K562 (cell line): ENCODE measurements around the gene PRKG1. TPM values are rescaled to one million over a fixed set of nuclear protein-coding genes. Genes with fewer than 3 reads are reported as not detected.

Experiments
- ATAC-seq: fragments of 200-7000 bp; cut with Tn5 transposase; 3 replicates; pipeline ENCODE4 v1.9.1; 2020; ENCODE audit warnings: moderate library complexity
- BruUV-seq: library from RNA; stranded (reverse); fragments of 400-500 nt; replicated peaks from 2 replicates; lab custom pipeline; 2021; lab: Mats Ljungman, UMichigan
- CTCF ChIA-PET: fragments of 300-600 bp; formaldehyde crosslinking; extraction: SDS; loops from one replicate; lab custom pipeline; 2021; ENCODE audit warnings: low intra/inter-chr PET ratio; lab: Yijun Ruan, JAX
- POLR2A ChIA-PET: fragments of 300-600, 350-650 bp; sonication (Branson Sonifier 250); formaldehyde crosslinking; extraction: SDS; loops from one replicate; lab custom pipeline; 2021; ENCODE audit warnings: antibody characterized with exemption, inconsistent platforms; lab: Yijun Ruan, JAX
- DNase-seq, 4 experiments: peaks; one replicate each; pipeline versions ENCODE4 v3.0.0 to v3.0.0-alpha.2; 2011 to 2018; ENCODE audit warnings: low spot score in 3 of 4, mixed read lengths in 3 of 4; ENCODE audit errors: extremely low read depth in 1 of 4
- FAIRE-seq: peaks from 2 replicates; lab custom pipeline; 2011; peaks lifted over from hg19 to GRCh38; lab: Jason Lieb, UNC
- H2AFZ ChIP-seq: 2 replicates; pipeline ENCODE4 v1.6.0; 2011; ENCODE audit warnings: low read depth, low read length, control low read depth, inconsistent platforms
- H3K27ac ChIP-seq: fragments of 200-600 bp; 3 replicates; pipeline ENCODE4 v1.8.0; 2011; ENCODE audit warnings: low read depth, mild to moderate bottlenecking, control low read depth, inconsistent platforms, low read length, moderate library complexity, mixed read lengths; ENCODE audit errors: extremely low read depth
- H3K27me3 ChIP-seq, 2 experiments: fragments of 300-600 bp in 1 of 2; 2 replicates in 1 of 2; 3 replicates in 1 of 2; pipeline versions ENCODE4 v1.6.0 to v1.8.0; 2011; ENCODE audit warnings: inconsistent platforms in 2 of 2, low read length in 2 of 2, mild to moderate bottlenecking in 1 of 2, mixed read lengths in 1 of 2, moderate library complexity in 1 of 2; ENCODE audit not compliant: control insufficient read depth in 2 of 2, insufficient read depth in 2 of 2
- H3K36me3 ChIP-seq: fragments of 300-600 bp; 3 replicates; pipeline ENCODE4 v1.8.0; 2011; ENCODE audit warnings: mild to moderate bottlenecking, low read length, inconsistent platforms; ENCODE audit not compliant: control insufficient read depth, insufficient read depth
- H3K4me1 ChIP-seq, 2 experiments: fragments of 200-600 bp in 1 of 2; replicated peaks in 1 of 2; 2 replicates in 1 of 2; 3 replicates in 1 of 2; pipeline versions ENCODE4 v1.5.1 to v1.8.0; 2011; ENCODE audit warnings: inconsistent platforms in 2 of 2, low read length in 2 of 2, mild to moderate bottlenecking in 1 of 2, mixed read lengths in 1 of 2, moderate library complexity in 1 of 2; ENCODE audit not compliant: control insufficient read depth in 2 of 2, insufficient read depth in 2 of 2
- H3K4me2 ChIP-seq: 2 replicates; pipeline ENCODE4 v1.6.1; 2011; ENCODE audit warnings: low read length, control low read depth, inconsistent platforms, mixed read lengths; ENCODE audit not compliant: insufficient read depth
- H3K4me3 ChIP-seq: fragments of 200-600 bp; sonication (generic), shearing (Covaris generic); 2 replicates; pipeline ENCODE4 v1.5.1; 2016; ENCODE audit warnings: control low read depth, inconsistent platforms
- H3K79me2 ChIP-seq: fragments of 200-600 bp; 3 replicates; pipeline ENCODE4 v1.8.0; 2011; ENCODE audit warnings: low read length, inconsistent platforms; ENCODE audit not compliant: control insufficient read depth, insufficient read depth
- H3K9ac ChIP-seq, 2 experiments: 2 replicates each; pipeline versions ENCODE4 v1.6.0 to v1.6.1; 2011; ENCODE audit warnings: low read depth in 2 of 2, low read length in 2 of 2, control low read depth in 1 of 2, inconsistent platforms in 1 of 2, mild to moderate bottlenecking in 1 of 2, mixed read lengths in 1 of 2; ENCODE audit not compliant: insufficient read depth in 1 of 2
- H3K9me1 ChIP-seq: one replicate; pipeline ENCODE4 v1.6.0; 2011; ENCODE audit warnings: inconsistent platforms, mild to moderate bottlenecking, low read length, moderate library complexity; ENCODE audit not compliant: control insufficient read depth, insufficient read depth
- H3K9me3 ChIP-seq: replicated peaks from 2 replicates; pipeline ENCODE4 v1.5.1; 2011; ENCODE audit warnings: low read depth, low read length, inconsistent platforms; ENCODE audit not compliant: control insufficient read depth, insufficient read depth
- H4K20me1 ChIP-seq: replicated peaks from 2 replicates; pipeline ENCODE4 v1.6.1; 2011; ENCODE audit warnings: low read length, inconsistent platforms, mixed read lengths; ENCODE audit not compliant: control insufficient read depth, insufficient read depth
- CEBPG ChIP-seq, 3 experiments: fragments of 200-800 bp in 1 of 3; sonication (Bioruptor generic) in 1 of 3; sonication (generic) in 1 of 3; formaldehyde crosslinking in 1 of 3; IDR thresholded peaks in 2 of 3; conservative IDR thresholded peaks in 1 of 3; 2 replicates each; pipeline versions ENCODE4 v1.6.1 to v1.8.0; 2016 to 2022; ENCODE audit warnings: missing compliant biosample characterization in 2 of 3, missing genetic modification characterization in 2 of 3, mild to moderate bottlenecking in 1 of 3, missing genetic modification reagents in 1 of 3
- FOXA3 ChIP-seq, 2 experiments: fragments of 450-650 bp in 1 of 2; sonication (generic) in 1 of 2; formaldehyde crosslinking; IDR thresholded peaks in 1 of 2; conservative IDR thresholded peaks in 1 of 2; 2 replicates each; pipeline versions ENCODE4 v1.4.0 to v1.8.0; 2020 to 2022; ENCODE audit warnings: mild to moderate bottlenecking in 2 of 2, missing genetic modification reagents in 1 of 2
- HNRNPK ChIP-seq: fragments of 200-400 bp; formaldehyde crosslinking; IDR thresholded peaks from one replicate; pipeline ENCODE4 v1.6.1; 2018; ENCODE audit warnings: mild to moderate bottlenecking, low read depth, low read length; ENCODE audit not compliant: poor library complexity, severe bottlenecking
- KLF10 ChIP-seq: fragments of 250-450 bp; sonication (Bioruptor Pico); IDR thresholded peaks from 2 replicates; pipeline ENCODE4 v1.6.1; 2021; ENCODE audit warnings: matching md5 sums
- SP1 ChIP-seq: sonication (generic); formaldehyde crosslinking; IDR thresholded peaks from 2 replicates; pipeline ENCODE4 v1.8.1; 2022; ENCODE audit warnings: mild to moderate bottlenecking, missing genetic modification reagents
- THRAP3 ChIP-seq: fragments of 450-650 bp; IDR thresholded peaks from 2 replicates; pipeline ENCODE4 v1.6.1; 2016; ENCODE audit warnings: mild to moderate bottlenecking, inconsistent platforms, borderline replicate concordance
- ZNF696 ChIP-seq: fragments of 250-450 bp; sonication (Bioruptor Pico); conservative IDR thresholded peaks from 2 replicates; pipeline ENCODE4 v1.4.0; 2020; ENCODE audit warnings: mild to moderate bottlenecking, moderate library complexity
- in situ Hi-C: fragments of 300-500 bp; cut with MboI; formaldehyde crosslinking; loops from 4 replicates; pipeline ENCODE4 v1.15.0; 2018; ENCODE audit warnings: inconsistent platforms, mixed read lengths
- intact Hi-C: fragments of 100-400 bp; cut with micrococcal nuclease; formaldehyde crosslinking; loops from 2 replicates; pipeline ENCODE4 v1.14.2; 2022
- polyA plus RNA-seq, 8 experiments: library from polyadenylated mRNA; depleted of rRNA in 4 of 8; stranded (reverse) in 5 of 8; unstranded in 3 of 8; fragments of >200 nt; fragmentation: Nextera tagmentation in 2 of 8; fragmentation: Illumina TruSeq in 1 of 8; extraction: Ambion mirVana in 2 of 8; extraction: Trizol in 1 of 8; gene quantifications; 2 replicates each; pipeline versions ENCODE4 v1.2.1 to v1.2.3, GENCODE V29; 2011 to 2014; ENCODE audit warnings: inconsistent platforms in 1 of 8, missing spikeins in 1 of 8
- total RNA-seq, 7 experiments: library from RNA; depleted of rRNA in 6 of 7; stranded (reverse); fragments of >200 nt in 6 of 7; fragmentation: Illumina TruSeq in 2 of 7; extraction: Trizol in 2 of 7; gene quantifications; 2 replicates each; pipeline versions ENCODE4 v1.2.1 to v1.2.3, GENCODE V29; 2011 to 2021; ENCODE audit warnings: low replicate concordance in 1 of 7
- TF ChIP-seq, protein P1 (sequence below): fragments of 250-450 bp; sonication (Bioruptor Pico); IDR thresholded peaks from 2 replicates; pipeline ENCODE4 v1.4.0; 2020; ENCODE audit warnings: mild to moderate bottlenecking
- TF ChIP-seq, protein P2 (sequence below): fragments of 450-650 bp; formaldehyde crosslinking; IDR thresholded peaks from 2 replicates; pipeline ENCODE4 v1.4.0; 2020; ENCODE audit warnings: mild to moderate bottlenecking, mixed read lengths

PRKG1 gene
- total and polyA plus RNA-seq, 9 of the 15 experiments (the other 6 are each of a cell fraction or from before 2014, with no cell fraction given), result 0.22 TPM; not detected in 8

DNA sequence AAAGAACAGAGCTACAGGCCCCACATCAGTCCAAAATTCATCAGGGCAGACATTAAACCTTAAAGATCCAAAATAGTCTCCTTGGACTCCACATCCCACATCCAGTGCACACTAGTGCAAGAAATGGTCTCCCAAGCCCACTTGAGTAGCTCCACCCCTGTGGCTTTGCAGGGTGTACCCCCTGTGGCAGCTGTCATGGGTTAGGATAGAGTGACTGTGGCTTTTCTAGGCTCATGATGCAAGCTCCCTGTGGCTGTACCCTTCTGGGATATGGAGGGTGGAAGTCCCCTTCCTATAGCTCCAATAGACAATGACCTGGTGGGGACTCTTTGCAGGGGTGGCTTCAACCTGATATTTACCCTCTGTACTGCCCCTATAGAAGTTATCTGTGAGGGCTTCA is 1111.0 kb downstream of the PRKG1 start:
- in situ Hi-C loops, result no loop called here
- FAIRE-seq, result no peak
- H3K9me3 ChIP-seq, result no peaks in the 10 kb centered on the region; the same call in 1 of the 2 replicates
- TF ChIP-seq SP1 (CRISPR knock-in tag) (no peak), KLF10 (no peak), CEBPG (CRISPR knock-in tag; IDR thresholded peaks at IDR 0.05) (no peak), CEBPG (tag; conservative IDR thresholded peaks at IDR 0.05 in 1 of 2, IDR thresholded peaks at IDR 0.05 in 1 of 2) (no peak), THRAP3 (no peak), HNRNPK (no peak), FOXA3 (CRISPR knock-in tag; conservative IDR thresholded peaks at IDR 0.05 in 1 of 2, IDR thresholded peaks at IDR 0.05 in 1 of 2) (no peak), ZNF696 (no peak)
- TF ChIP-seq, protein P1, sequence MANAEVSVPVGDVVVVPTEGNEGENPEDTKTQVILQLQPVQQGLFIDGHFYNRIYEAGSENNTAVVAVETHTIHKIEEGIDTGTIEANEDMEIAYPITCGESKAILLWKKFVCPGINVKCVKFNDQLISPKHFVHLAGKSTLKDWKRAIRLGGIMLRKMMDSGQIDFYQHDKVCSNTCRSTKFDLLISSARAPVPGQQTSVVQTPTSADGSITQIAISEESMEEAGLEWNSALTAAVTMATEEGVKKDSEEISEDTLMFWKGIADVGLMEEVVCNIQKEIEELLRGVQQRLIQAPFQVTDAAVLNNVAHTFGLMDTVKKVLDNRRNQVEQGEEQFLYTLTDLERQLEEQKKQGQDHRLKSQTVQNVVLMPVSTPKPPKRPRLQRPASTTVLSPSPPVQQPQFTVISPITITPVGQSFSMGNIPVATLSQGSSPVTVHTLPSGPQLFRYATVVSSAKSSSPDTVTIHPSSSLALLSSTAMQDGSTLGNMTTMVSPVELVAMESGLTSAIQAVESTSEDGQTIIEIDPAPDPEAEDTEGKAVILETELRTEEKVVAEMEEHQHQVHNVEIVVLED (CRISPR knock-in tag), result no peak
- TF ChIP-seq, protein P2, sequence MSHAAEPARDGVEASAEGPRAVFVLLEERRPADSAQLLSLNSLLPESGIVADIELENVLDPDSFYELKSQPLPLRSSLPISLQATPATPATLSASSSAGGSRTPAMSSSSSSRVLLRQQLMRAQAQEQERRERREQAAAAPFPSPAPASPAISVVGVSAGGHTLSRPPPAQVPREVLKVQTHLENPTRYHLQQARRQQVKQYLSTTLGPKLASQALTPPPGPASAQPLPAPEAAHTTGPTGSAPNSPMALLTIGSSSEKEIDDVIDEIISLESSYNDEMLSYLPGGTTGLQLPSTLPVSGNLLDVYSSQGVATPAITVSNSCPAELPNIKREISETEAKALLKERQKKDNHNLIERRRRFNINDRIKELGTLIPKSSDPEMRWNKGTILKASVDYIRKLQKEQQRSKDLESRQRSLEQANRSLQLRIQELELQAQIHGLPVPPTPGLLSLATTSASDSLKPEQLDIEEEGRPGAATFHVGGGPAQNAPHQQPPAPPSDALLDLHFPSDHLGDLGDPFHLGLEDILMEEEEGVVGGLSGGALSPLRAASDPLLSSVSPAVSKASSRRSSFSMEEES (CRISPR knock-in tag), result no peak
- ATAC-seq, result no peak
- H3K27me3 ChIP-seq, result no peaks in the 10 kb centered on the region
- H3K9ac ChIP-seq, result no peak overlapping the region
- H3K36me3 ChIP-seq, result no peaks in the 10 kb centered on the region
- no TSS peak for BruUV-seq
- no peak overlapping the region for H2AFZ ChIP-seq
- H3K79me2 ChIP-seq, result no peaks in the 10 kb centered on the region
- no peak for DNase-seq
- H4K20me1 ChIP-seq, result no peaks in the 10 kb centered on the region
- H3K27ac ChIP-seq, result no peak overlapping the region
- intact Hi-C loops, result no loop called here
- POLR2A ChIA-PET, result no interaction called here
- H3K9me1 ChIP-seq, result no peaks in the 10 kb centered on the region
- CTCF ChIA-PET, result no interaction called here
- no peaks in the 10 kb centered on the region for H3K4me1 ChIP-seq
- H3K4me3 ChIP-seq, result no peak overlapping the region
- no peak overlapping the region for H3K4me2 ChIP-seq
